ENCODE data around the gene IFITM1. TPM values are rescaled to one million over a fixed set of nuclear protein-coding genes. Genes with fewer than 3 reads are reported as not detected.
"Not testable (repeated sequence)": the region's sequence is repeated elsewhere in the genome, so short reads cannot be mapped to it uniquely, and the experiment has no call there.

Gene IFITM1
- total RNA-seq, 1 donor from 2014 or later, result 208 TPM

DNA sequence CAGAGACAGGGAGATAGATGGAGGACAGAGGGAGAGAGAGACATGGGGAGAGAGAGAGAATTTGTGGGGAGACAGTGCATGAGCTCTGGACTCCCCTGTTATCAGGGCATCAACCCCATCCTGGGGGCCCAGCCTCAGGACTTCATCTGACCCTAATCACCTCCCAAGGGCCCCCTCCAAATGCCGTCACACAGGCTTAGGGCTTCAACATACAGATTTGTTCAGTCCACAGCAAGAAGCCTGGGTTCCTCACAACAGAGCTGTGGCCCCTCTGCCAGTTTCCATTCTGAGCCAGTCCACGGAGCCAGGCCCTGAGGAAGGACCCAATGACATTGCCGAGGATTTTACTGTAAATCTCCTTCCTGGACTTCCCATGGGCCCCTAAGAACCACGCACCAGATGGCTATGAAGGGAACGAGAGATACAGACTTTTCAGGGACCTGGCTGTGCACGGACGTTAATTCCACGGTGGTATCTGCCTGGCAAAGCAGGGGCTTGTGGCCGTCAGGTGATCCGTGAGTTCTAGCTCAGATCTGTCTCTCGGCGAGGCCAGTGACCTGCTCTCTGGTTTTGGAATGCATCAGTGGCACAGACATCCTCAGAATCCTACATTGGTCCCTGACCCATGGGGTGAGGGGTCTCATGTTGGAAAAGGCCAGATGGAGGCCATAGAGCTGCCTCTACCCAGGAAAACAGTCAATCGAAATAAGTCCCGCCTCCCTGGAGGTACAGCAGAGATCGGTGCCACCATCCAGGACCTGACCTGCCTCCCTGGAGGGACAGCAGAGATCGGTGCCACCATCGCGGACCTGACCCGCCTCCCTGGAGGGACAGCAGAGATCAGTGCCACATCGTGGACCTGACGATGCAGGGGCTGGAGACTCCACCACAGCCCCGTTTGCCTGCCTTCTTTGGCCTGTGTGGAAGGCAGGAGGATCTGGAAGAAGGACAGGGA is 46.8 kb downstream of the IFITM1 start:
- Mint-ChIP-seq H3K4me3 (no peak overlapping the region), H3K27ac (no peak overlapping the region), H3K36me3 (ENCODE audit: low read depth) (no peaks in the 10 kb centered on the region), H3K27me3 (ENCODE audit: insufficient read depth) (peaks cover 3% of the 10 kb centered on the region), H3K9me3 (no peaks in the 10 kb centered on the region), H3K4me1 (ENCODE audit: low read depth) (no peaks in the 10 kb centered on the region)
- no peak for DNase-seq (ENCODE audit: low spot score)
- intact Hi-C loops (cut with micrococcal nuclease), result no loop called here

DNA sequence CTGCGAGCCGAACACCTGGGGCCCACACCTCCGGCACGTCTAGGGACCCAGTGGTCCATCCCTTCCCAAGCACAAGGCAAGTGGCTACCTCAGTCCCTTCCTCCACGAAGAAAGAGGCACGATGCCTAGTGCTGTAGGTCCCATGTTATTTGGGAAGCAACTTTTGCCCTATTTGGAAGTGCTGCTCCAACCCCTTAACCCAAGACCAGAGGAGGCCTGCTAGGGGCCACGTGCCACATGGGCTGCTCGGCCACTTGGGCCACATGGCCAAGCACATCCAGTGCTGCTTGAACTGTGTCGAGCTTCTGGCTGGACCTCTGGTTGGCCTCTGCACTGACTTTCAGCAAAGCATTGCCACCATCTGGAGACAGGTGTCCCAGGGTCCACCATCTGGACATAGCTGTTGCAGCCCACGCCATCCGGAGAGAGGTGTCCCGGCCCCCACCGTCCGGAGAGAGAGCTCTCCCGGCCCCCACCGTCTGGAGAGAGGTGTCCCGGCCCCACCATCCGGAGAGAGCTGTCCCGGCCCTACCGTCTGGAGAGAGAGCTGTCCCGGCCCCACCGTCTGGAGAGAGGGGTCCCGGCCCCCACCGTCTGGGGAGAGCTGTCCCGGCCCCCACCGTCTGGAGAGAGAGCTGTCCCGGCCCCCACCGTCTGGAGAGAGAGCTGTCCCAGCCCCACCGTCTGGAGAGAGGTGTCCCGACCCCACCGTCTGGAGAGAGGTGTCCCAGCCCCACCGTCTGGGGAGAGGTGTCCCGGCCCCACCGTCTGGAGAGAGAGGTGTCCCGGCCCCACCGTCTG is 49.0 kb downstream of the IFITM1 start:
- peaks cover 25% of the 10 kb centered on the region for H3K27me3 Mint-ChIP-seq (ENCODE audit: insufficient read depth)
- no peaks in the 10 kb centered on the region for H3K9me3 Mint-ChIP-seq
- intact Hi-C loops (cut with micrococcal nuclease), result no loop called here
- no peaks in the 10 kb centered on the region for H3K36me3 Mint-ChIP-seq (ENCODE audit: low read depth)
- no peak overlapping the region for H3K27ac Mint-ChIP-seq
- no peak for DNase-seq (ENCODE audit: low spot score)
- H3K4me1 Mint-ChIP-seq (ENCODE audit: low read depth), result no peaks in the 10 kb centered on the region
- no peak overlapping the region for H3K4me3 Mint-ChIP-seq

DNA sequence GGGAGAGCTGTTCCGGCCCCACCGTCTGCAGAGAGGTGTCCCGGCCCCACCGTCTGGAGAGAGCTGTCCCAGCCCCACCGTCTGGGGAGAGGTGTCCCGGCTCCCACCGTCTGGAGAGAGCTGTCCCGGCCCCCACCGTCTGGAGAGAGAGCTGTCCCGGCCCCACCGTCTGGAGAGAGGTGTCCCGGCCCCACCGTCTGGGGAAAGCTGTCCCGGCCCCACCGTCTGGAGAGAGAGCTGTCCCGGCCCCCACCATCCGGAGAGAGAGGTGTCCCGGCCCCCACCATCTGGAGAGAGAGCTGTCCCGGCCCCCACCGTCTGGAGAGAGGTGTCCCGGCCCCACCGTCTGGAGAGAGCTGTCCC is 49.6 kb downstream of the IFITM1 start:
- intact Hi-C loops (cut with micrococcal nuclease); H3K9me3 Mint-ChIP-seq; H3K36me3 Mint-ChIP-seq (ENCODE audit: low read depth): not testable (repeated sequence)

DNA sequence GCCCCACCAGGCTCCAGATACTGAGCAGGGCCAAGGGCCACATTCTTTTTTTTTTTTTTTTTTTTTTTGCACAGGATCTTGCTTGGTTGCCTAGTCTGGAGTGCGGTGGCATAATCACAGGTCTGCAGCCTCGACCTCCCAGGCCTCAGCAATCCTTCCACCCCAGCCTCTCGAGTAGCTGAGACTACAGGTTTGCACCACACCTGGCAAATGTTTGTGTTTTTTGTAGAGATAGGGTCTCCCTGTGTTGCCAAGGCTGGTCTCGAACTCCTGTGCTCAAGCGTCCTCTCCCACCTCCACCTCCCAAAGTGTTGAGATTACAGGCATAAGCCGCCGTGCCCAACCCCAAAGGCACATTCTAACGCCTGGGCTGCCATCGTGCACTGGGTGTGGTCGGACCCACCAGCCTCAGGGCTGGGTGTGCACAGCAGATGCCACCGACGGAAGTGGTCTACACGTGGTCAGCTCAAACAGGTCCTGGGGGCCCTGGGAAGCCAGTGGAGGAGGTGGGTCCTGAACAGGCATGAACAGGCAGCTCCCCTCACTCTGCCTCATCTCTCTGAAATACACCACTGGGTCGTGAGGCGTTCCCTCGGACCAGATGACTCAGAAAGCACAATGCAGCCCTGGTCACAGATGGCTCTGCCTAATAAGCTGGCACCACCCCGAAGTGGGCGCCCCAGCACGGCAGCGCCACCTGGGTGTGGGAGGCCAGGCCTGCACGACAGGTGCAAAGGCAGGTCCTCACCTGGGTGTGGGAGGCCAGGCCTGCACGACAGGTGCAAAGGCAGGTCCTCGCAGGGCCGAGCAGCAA is 50.3 kb downstream of the IFITM1 start:
- no peak for DNase-seq (ENCODE audit: low spot score)
- no peaks in the 10 kb centered on the region for H3K36me3 Mint-ChIP-seq (ENCODE audit: low read depth)
- intact Hi-C loops (cut with micrococcal nuclease), result no loop called here

More for the DNA sequence above, 49.6 kb downstream of the IFITM1 start:
- H3K4me3 Mint-ChIP-seq; H3K4me1 Mint-ChIP-seq (ENCODE audit: low read depth); DNase-seq (ENCODE audit: low spot score); H3K27ac Mint-ChIP-seq: not testable (repeated sequence)
- peaks cover 31% of the 10 kb centered on the region for H3K27me3 Mint-ChIP-seq (ENCODE audit: insufficient read depth)

More for the DNA sequence above, 50.3 kb downstream of the IFITM1 start:
- Mint-ChIP-seq H3K4me3 (no peak overlapping the region), H3K27me3 (ENCODE audit: insufficient read depth) (peaks cover 34% of the 10 kb centered on the region), H3K4me1 (ENCODE audit: low read depth) (no peaks in the 10 kb centered on the region), H3K9me3 (no peaks in the 10 kb centered on the region), H3K27ac (no peak overlapping the region)

Other genes starting within 250 kb of the IFITM1 start
- gene SCGB1C1, start 121.0 kb upstream of the IFITM1 start, total RNA-seq, result not detected in 2 replicates
- gene BET1L, start 106.6 kb upstream of the IFITM1 start, total RNA-seq, result 42.0 and 48.7 TPM in 2 replicates
- 132 and 149 TPM in 2 replicates for gene RIC8A, start 106.3 kb upstream of the IFITM1 start, total RNA-seq
- gene SIRT3, start 77.7 kb upstream of the IFITM1 start, total RNA-seq, result 11.6 and 14.8 TPM in 2 replicates
- gene PSMD13, start 77.1 kb upstream of the IFITM1 start, total RNA-seq, result 261 and 266 TPM in 2 replicates
- 4.9 and 5.2 TPM in 2 replicates for gene NLRP6, start 35.6 kb upstream of the IFITM1 start, total RNA-seq
- gene PGGHG, start 24.9 kb upstream of the IFITM1 start, total RNA-seq, result 164 and 167 TPM in 2 replicates
- not detected in 2 replicates for gene IFITM5, start 14.5 kb upstream of the IFITM1 start, total RNA-seq
- gene IFITM2, start 6.2 kb upstream of the IFITM1 start, total RNA-seq, result 494 and 521 TPM in 2 replicates
- gene IFITM3, start 6.8 kb downstream of the IFITM1 start, total RNA-seq, result 3.6 and 4.6 TPM in 2 replicates
- 3.8 and 5.1 TPM in 2 replicates for gene B4GALNT4, start 55.5 kb downstream of the IFITM1 start, total RNA-seq
- gene PKP3, start 80.2 kb downstream of the IFITM1 start, total RNA-seq, result not detected in 2 replicates
- gene SIGIRR, start 101.0 kb downstream of the IFITM1 start, total RNA-seq, result 38.3 and 43.9 TPM in 2 replicates
- gene ANO9, start 128.0 kb downstream of the IFITM1 start, total RNA-seq, result 33.1 and 33.8 TPM in 2 replicates
- gene PTDSS2, start 136.2 kb downstream of the IFITM1 start, total RNA-seq, result 31.0 and 33.9 TPM in 2 replicates
- 123 and 126 TPM in 2 replicates for gene RNH1, start 193.2 kb downstream of the IFITM1 start, total RNA-seq
- gene HRAS, start 221.5 kb downstream of the IFITM1 start, total RNA-seq, result 76.6 and 88.7 TPM in 2 replicates
- 1.8 and 2.2 TPM in 2 replicates for gene LRRC56, start 223.5 kb downstream of the IFITM1 start, total RNA-seq
- 0.47 and 0.64 TPM in 2 replicates for gene LMNTD2, start 246.7 kb downstream of the IFITM1 start, total RNA-seq
- 15.9 and 19.8 TPM in 2 replicates for gene RASSF7, start 246.9 kb downstream of the IFITM1 start, total RNA-seq